Activated T-cell treated with anti-CD3 and anti-CD28 coated beads, Interleukin-2, amount 50 U/mL, for 48 hours (primary cell): Measurements from ENCODE around the gene SMIM10L2A.
"Not testable (repeated sequence)": the region's sequence is repeated elsewhere in the genome, so short reads cannot be mapped to it uniquely, and the experiment has no call there.

Experiments
- DNase-seq, 2 experiments: peaks; one replicate each; pipeline ENCODE4 v3.0.0-alpha.2; 2020

Gene SMIM10L2A

GRCh38 chrX:135423173-135423864 is 1.6 kb downstream of the SMIM10L2A start:
- DNase-seq: not testable (repeated sequence)

- DNase-seq: no peak
Observed at GRCh38 chrX:135424469-135424868, 2.7 kb downstream of the SMIM10L2A start.

GRCh38 chrX:135425026-135425965 is 3.6 kb downstream of the SMIM10L2A start:
- DNase-seq: no peak

GRCh38 chrX:135429429-135429828 is 7.7 kb downstream of the SMIM10L2A start:
- DNase-seq: no peak

GRCh38 chrX:135431886-135432285 is 10.1 kb downstream of the SMIM10L2A start:
- no peak for DNase-seq

- no peak for DNase-seq
Observed at GRCh38 chrX:135432453-135432852, 10.7 kb downstream of the SMIM10L2A start.

- no peak for DNase-seq
Observed at GRCh38 chrX:135432881-135433521, 11.3 kb downstream of the SMIM10L2A start.

- DNase-seq: no peak
Observed at GRCh38 chrX:135433531-135434257, 11.9 kb downstream of the SMIM10L2A start.

GRCh38 chrX:135434258-135435138 is 12.8 kb downstream of the SMIM10L2A start:
- DNase-seq: no peak

GRCh38 chrX:135435139-135435922 is 13.6 kb downstream of the SMIM10L2A start:
- no peak for DNase-seq

- DNase-seq: no peak
Observed at GRCh38 chrX:135435933-135436332, 14.2 kb downstream of the SMIM10L2A start.

GRCh38 chrX:135436456-135436855 is 14.7 kb downstream of the SMIM10L2A start:
- no peak for DNase-seq

- no peak for DNase-seq
Observed at GRCh38 chrX:135436966-135437866, 15.5 kb downstream of the SMIM10L2A start.

GRCh38 chrX:135437867-135438733 is 16.4 kb downstream of the SMIM10L2A start:
- no peak for DNase-seq

GRCh38 chrX:135438734-135439043 is 16.9 kb downstream of the SMIM10L2A start:
- DNase-seq: no peak

GRCh38 chrX:135449637-135450550 is 28.1 kb downstream of the SMIM10L2A start:
- DNase-seq: no peak

GRCh38 chrX:135453381-135453780 is 31.6 kb downstream of the SMIM10L2A start:
- DNase-seq: no peak

- DNase-seq: no peak
Observed at GRCh38 chrX:135454816-135455215, 33.1 kb downstream of the SMIM10L2A start.
